Measurements from ENCODE around the gene ZNF366. TPM values are rescaled to one million over a fixed set of nuclear protein-coding genes. Genes with fewer than 3 reads are reported as not detected.

The ZNF366 gene
- total RNA-seq, 1 experiment from 2014 or later = not detected

- Mint-ChIP-seq H3K27me3 (ENCODE audit: insufficient read depth, unreplicated experiment) (no peaks in the 10 kb centered on the region), H3K9me3 (ENCODE audit: unreplicated experiment) (no peaks in the 10 kb centered on the region), H3K27ac (ENCODE audit: unreplicated experiment) (no peak overlapping the region), H3K36me3 (ENCODE audit: insufficient read depth, unreplicated experiment) (no peaks in the 10 kb centered on the region), H3K4me3 (ENCODE audit: unreplicated experiment) (no peak overlapping the region), H3K4me1 (ENCODE audit: low read depth, unreplicated experiment) (peaks cover 9% of the 10 kb centered on the region)
- ChIA-PET POLR2A (no interaction called here), CTCF (no interaction called here)
- no peak for TF ChIP-seq CTCF (IDR thresholded peaks at IDR 0.05; ENCODE audit: insufficient read depth in 1 of 2, low read depth in 1 of 2, low read length in 1 of 2, severe bottlenecking in 1 of 2, unreplicated experiment in 1 of 2)
- Histone ChIP-seq H3K4me1 (peaks cover 3% of the 10 kb centered on the region; the same call in 1 of the 2 replicates), H3K4me3 (ENCODE audit: low read depth, low read length) (no peak overlapping the region), H3K27me3 (replicated peaks; ENCODE audit: control insufficient read depth, insufficient read depth, low read length) (no peaks in the 10 kb centered on the region), H3K36me3 (ENCODE audit: control insufficient read depth, insufficient read depth, low read length) (no peaks in the 10 kb centered on the region), H3K9me3 (no peaks in the 10 kb centered on the region)
- intact Hi-C loops (cut with micrococcal nuclease; ENCODE audit: unreplicated experiment) = no loop called here
- no TSS peak for BruUV-seq (replicated peaks)
- DNase-seq = no peak
Observed at GRCh38 chr5:72510610-72511181, 3.5 kb upstream of the ZNF366 start.

GRCh38 chr5:72509401-72509800, 2.2 kb upstream of the ZNF366 start:
- Histone ChIP-seq H3K4me1 (peaks cover 3% of the 10 kb centered on the region; the same call in 1 of the 2 replicates), H3K27me3 (replicated peaks; ENCODE audit: control insufficient read depth, insufficient read depth, low read length) (no peaks in the 10 kb centered on the region), H3K4me3 (ENCODE audit: low read depth, low read length) (no peak overlapping the region), H3K9me3 (no peaks in the 10 kb centered on the region), H3K36me3 (ENCODE audit: control insufficient read depth, insufficient read depth, low read length) (no peaks in the 10 kb centered on the region)
- CTCF ChIA-PET = no interaction called here
- DNase-seq = no peak
- Mint-ChIP-seq H3K36me3 (ENCODE audit: insufficient read depth, unreplicated experiment) (no peaks in the 10 kb centered on the region), H3K27ac (ENCODE audit: unreplicated experiment) (no peak overlapping the region), H3K4me1 (ENCODE audit: low read depth, unreplicated experiment) (peaks cover 9% of the 10 kb centered on the region), H3K9me3 (ENCODE audit: unreplicated experiment) (no peaks in the 10 kb centered on the region), H3K27me3 (ENCODE audit: insufficient read depth, unreplicated experiment) (no peaks in the 10 kb centered on the region), H3K4me3 (ENCODE audit: unreplicated experiment) (no peak overlapping the region)
- intact Hi-C loops (cut with micrococcal nuclease; ENCODE audit: unreplicated experiment) = no loop called here
- POLR2A ChIA-PET = no interaction called here
- no peak for TF ChIP-seq CTCF (IDR thresholded peaks at IDR 0.05; ENCODE audit: insufficient read depth in 1 of 2, low read depth in 1 of 2, low read length in 1 of 2, severe bottlenecking in 1 of 2, unreplicated experiment in 1 of 2)
- no TSS peak for BruUV-seq (replicated peaks)

- Histone ChIP-seq H3K4me1 (peaks cover 3% of the 10 kb centered on the region; the same call in 1 of the 2 replicates), H3K36me3 (ENCODE audit: control insufficient read depth, insufficient read depth, low read length) (no peaks in the 10 kb centered on the region), H3K9me3 (no peaks in the 10 kb centered on the region), H3K27me3 (replicated peaks; ENCODE audit: control insufficient read depth, insufficient read depth, low read length) (no peaks in the 10 kb centered on the region), H3K4me3 (ENCODE audit: low read depth, low read length) (no peak overlapping the region)
- intact Hi-C loops (cut with micrococcal nuclease; ENCODE audit: unreplicated experiment) = no loop called here
- H3K27me3 Mint-ChIP-seq (ENCODE audit: insufficient read depth, unreplicated experiment) = no peaks in the 10 kb centered on the region
- no peaks in the 10 kb centered on the region for H3K36me3 Mint-ChIP-seq (ENCODE audit: insufficient read depth, unreplicated experiment)
- no peak overlapping the region for H3K4me3 Mint-ChIP-seq (ENCODE audit: unreplicated experiment)
- ChIA-PET POLR2A (no interaction called here), CTCF (no interaction called here)
- BruUV-seq (replicated peaks) = no TSS peak
- H3K4me1 Mint-ChIP-seq (ENCODE audit: low read depth, unreplicated experiment) = peaks cover 9% of the 10 kb centered on the region
- DNase-seq = no peak
- no peaks in the 10 kb centered on the region for H3K9me3 Mint-ChIP-seq (ENCODE audit: unreplicated experiment)
- TF ChIP-seq CTCF (IDR thresholded peaks at IDR 0.05; ENCODE audit: insufficient read depth in 1 of 2, low read depth in 1 of 2, low read length in 1 of 2, severe bottlenecking in 1 of 2, unreplicated experiment in 1 of 2) = no peak
- no peak overlapping the region for H3K27ac Mint-ChIP-seq (ENCODE audit: unreplicated experiment)
Observed at GRCh38 chr5:72508241-72509170, 1.3 kb upstream of the ZNF366 start.

Measured in Caco-2 (cell line).